HG03108 (cell line): ENCODE results near the gene ATM.

Experiments used
- ATAC-seq: cut with Tn5 transposase; IDR thresholded peaks from one replicate; pipeline ENCODE4 v1.9.1; 2021; ENCODE audit warnings: moderate library complexity; ENCODE audit not compliant: unreplicated experiment

The ATM gene, protein sequence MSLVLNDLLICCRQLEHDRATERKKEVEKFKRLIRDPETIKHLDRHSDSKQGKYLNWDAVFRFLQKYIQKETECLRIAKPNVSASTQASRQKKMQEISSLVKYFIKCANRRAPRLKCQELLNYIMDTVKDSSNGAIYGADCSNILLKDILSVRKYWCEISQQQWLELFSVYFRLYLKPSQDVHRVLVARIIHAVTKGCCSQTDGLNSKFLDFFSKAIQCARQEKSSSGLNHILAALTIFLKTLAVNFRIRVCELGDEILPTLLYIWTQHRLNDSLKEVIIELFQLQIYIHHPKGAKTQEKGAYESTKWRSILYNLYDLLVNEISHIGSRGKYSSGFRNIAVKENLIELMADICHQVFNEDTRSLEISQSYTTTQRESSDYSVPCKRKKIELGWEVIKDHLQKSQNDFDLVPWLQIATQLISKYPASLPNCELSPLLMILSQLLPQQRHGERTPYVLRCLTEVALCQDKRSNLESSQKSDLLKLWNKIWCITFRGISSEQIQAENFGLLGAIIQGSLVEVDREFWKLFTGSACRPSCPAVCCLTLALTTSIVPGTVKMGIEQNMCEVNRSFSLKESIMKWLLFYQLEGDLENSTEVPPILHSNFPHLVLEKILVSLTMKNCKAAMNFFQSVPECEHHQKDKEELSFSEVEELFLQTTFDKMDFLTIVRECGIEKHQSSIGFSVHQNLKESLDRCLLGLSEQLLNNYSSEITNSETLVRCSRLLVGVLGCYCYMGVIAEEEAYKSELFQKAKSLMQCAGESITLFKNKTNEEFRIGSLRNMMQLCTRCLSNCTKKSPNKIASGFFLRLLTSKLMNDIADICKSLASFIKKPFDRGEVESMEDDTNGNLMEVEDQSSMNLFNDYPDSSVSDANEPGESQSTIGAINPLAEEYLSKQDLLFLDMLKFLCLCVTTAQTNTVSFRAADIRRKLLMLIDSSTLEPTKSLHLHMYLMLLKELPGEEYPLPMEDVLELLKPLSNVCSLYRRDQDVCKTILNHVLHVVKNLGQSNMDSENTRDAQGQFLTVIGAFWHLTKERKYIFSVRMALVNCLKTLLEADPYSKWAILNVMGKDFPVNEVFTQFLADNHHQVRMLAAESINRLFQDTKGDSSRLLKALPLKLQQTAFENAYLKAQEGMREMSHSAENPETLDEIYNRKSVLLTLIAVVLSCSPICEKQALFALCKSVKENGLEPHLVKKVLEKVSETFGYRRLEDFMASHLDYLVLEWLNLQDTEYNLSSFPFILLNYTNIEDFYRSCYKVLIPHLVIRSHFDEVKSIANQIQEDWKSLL (N-terminal part only)

DNA sequence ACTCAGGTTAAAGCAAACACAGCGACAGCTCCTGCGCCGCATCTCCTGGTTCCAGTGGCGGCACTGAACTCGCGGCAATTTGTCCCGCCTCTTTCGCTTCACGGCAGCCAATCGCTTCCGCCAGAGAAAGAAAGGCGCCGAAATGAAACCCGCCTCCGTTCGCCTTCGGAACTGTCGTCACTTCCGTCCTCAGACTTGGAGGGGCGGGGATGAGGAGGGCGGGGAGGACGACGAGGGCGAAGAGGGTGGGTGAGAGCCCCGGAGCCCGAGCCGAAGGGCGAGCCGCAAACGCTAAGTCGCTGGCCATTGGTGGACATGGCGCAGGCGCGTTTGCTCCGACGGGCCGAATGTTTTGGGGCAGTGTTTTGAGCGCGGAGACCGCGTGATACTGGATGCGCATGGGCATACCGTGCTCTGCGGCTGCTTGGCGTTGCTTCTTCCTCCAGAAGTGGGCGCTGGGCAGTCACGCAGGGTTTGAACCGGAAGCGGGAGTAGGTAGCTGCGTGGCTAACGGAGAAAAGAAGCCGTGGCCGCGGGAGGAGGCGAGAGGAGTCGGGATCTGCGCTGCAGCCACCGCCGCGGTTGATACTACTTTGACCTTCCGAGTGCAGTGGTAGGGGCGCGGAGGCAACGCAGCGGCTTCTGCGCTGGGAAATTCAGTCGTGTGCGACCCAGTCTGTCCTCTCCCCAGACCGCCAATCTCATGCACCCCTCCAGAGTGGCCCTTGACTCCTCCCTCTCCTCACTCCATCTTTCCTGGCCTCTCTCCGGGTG lies at the start of gene ATM, which contains the start of gene NPAT:
Gene ATM, plus strand, starts transcription at position 494 of the 774 bp plus-strand sequence. CDS start 4,558 bp downstream, outside the sequence.
Gene NPAT, minus strand, starts transcription at position 65 of the 774 bp plus-strand sequence. CDS start 102 bp downstream, outside the sequence.
- ATAC-seq = peak; percentile 76

DNA sequence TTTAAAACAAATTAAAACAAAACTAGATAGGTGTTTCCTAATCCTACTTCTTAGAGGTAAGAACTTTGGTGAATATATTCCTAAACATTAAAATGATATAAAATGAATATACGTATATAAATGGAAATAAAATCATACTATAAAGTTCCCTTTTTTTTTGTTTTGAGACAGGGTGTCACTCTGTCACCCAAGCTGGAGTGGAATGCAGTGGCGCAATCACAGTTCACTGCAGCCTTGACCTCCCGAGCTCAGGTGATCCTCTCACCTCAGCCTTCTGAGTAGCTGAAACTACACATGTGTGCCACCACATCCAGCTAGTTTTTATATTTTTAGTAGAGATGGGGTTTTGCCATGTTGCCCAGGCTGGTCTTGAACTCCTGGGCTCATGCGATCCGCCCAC lies 45.3 kb upstream of the ATM start:
- no peak for ATAC-seq

DNA sequence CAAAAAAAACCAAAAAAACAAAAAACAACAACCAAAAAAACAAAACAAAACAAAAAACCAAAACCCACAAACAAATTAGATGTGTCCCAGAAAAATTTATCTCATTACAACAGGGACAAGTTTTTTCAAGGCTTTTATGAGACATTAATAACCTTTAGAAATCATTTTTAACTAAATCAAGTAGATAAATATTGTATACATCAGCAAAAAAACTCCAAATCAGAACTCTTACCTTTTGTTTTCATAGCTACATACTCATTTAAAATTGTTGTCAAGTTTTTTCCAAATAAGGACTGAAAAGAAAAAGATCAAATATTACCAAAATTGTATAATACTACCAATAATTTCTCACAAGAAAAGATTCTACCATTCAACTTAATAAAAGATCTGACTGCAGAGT lies 29.1 kb upstream of the ATM start:
- ATAC-seq = no peak

DNA sequence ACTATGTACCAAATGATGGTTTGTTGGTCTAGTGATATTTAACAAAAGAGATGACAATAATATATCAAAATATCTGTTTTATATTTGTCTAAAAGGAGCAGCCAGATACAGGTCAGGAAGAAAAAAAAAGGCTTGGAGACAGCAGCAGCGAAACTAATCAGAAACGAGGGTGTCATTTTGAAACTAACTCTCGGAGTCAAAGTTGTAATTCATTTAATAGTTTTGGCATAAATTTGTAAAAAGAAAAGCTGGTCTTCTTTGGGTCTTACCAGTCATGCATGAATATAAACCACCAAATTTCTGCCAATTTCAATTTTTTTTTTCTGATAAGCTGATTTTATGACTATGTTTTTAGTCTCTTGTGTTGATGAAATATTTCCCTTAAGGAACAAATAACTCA lies 26.0 kb upstream of the ATM start:
- ATAC-seq = peak; percentile 24

GRCh38 chr11:108197351-108197750 lies 25.5 kb upstream of the ATM start:
- peak; percentile 37 for ATAC-seq

- ATAC-seq = no peak
Measured at GRCh38 chr11:108198833-108199232, 24.0 kb upstream of the ATM start.

- ATAC-seq = peak; percentile 70
Measured at GRCh38 chr11:108199446-108200321, 23.2 kb upstream of the ATM start.

DNA sequence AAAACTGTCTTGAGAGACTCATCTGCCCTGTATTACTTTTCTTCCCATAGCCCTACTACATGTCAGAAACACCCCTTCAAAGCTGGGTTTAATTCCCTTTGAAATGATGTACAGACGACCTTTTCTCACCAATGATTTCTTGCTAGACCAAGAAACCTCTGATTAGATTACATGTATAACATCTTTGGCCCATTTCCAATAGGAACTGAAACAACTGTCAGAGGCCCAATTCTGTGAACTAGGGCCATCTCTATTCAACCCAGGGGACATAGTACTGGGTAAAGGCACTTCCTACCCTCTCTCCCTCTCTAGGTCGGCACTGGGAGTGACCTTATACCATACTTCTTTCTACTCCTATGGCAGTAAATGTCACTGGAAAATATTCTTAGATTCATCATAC lies 19.8 kb upstream of the ATM start:
- ATAC-seq = no peak

DNA sequence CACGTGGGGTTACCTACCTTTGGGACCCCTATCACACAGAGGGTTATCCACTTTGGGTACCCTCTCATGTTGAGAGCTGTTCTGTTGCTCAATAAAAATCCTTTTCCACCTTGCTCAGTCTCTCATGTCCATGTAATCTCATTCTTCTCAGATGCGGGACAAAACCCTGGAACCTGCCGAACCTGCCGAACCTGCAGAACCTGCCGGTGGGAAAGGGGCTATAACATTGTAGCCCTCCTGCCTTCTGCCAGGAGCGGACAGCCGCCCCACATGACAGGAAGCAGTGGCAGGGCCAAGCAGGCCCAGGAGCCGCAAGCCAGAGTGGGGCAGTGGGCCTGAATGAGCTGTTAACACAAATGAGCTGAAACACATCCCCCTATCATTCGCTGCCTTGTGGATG lies 18.5 kb upstream of the ATM start:
- ATAC-seq = no peak

- no peak for ATAC-seq
Measured at GRCh38 chr11:108204929-108205499, 17.9 kb upstream of the ATM start.

GRCh38 chr11:108206171-108206570 lies 16.7 kb upstream of the ATM start:
- no peak for ATAC-seq

DNA sequence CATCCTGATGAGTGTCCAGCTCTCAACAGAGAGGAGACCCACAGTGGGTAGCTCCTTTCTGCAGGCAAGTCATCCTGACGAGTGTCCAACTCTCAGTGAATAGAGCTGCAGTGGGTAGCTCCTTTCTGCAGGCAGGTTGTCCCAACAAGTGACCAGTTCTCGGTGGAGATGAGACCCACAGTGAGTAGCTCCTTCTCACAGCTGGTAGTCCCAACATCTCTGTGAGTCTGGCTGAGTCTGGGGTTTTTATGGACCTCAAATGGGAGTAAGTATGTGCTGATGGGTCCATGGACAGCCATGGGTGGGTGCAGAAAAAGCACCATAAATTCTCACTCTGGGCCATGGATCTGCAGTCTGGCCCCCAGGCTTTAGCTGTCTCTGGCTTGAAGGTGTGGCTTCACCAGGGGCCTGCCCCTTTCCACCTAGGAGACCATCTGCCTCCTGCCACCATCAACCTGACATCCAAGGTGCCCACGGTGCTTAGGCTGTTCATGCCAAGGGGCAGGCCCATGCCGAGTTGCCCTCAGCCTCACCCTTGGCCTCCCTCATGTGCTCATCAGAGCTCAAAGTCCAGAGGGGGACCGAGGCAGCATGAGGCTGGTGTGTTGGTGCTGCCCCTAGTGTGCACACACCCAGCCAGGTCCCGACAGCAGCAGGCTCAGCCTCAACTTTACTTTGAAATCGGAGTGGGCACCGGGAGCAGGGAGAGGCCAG lies 15.7 kb upstream of the ATM start:
- no peak for ATAC-seq

DNA sequence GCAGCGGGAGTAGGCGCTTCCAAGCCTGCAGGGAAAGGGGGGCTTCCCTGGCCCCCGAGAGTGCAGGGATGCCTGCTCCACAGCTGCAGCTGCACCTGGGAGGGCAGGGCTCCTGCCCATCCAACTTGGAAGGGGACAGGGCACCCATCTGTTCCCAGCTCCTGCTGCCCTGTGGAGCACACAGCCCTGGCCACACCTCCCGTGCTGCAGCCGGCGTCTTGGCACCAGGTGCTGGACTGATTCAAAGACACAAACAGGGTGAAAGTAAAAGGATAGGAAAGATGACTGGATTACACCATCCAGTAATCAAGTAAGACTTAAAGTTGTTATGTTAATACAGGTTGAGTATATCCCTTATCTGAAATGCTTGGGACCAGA lies 15.2 kb upstream of the ATM start:
- ATAC-seq = no peak

DNA sequence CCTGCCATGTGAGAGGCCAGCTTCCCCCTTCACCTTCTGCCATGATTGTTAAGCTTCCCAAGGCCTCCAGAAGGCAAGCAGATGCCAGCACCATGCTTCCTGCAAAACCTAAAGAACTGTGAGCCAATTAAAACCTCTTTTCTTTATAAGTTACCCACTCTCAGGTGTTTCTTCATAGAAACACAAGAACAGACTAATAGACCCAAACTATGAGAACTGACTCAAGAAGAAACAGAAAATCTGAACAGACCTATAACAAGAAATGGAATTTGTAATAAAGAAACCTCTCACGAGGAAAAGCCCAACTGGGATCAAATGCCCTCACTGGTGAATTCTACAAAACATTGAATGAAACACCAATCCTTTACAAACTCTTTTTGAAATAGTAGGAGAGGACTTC lies 12.4 kb upstream of the ATM start:
- ATAC-seq = no peak

GRCh38 chr11:108213784-108214183 lies 9.1 kb upstream of the ATM start:
- ATAC-seq = no peak

DNA sequence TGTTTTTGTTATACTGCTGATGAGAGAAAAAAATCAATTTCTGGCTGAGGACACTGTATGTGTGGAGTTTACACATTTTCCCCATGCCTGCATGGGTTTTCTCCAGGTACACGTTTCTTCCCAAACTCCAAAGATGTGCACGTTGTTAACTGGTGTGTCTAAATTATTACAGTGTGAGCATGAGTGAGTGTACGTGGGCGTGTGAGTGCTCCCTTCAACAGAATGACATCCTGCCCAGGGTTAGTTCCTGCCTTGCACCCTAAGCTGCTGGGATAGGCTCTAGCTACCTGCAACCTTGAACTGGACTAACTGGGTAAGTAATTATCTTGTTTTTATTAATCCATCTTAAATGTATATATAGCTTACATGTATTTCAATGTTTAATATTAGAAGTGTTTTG lies 5.9 kb upstream of the ATM start:
- no peak for ATAC-seq

- ATAC-seq = no peak
Measured at GRCh38 chr11:108218455-108218854, 4.4 kb upstream of the ATM start.
